GM12878 (cell line): ENCODE data around the gene GLMP. TPM values are rescaled to one million over a fixed set of nuclear protein-coding genes. Genes with fewer than 3 reads are reported as not detected.
A peak's percentile ranks its signal among the peaks of the same experiment; 100 is the strongest.
"Not testable (repeated sequence)": the region's sequence is repeated elsewhere in the genome, so short reads cannot be mapped to it uniquely, and the experiment has no call there.

ENCODE experiments used
- ATAC-seq: fragments of 200-7000 bp; cut with Tn5 transposase; 3 replicates; pipeline ENCODE4 v1.9.1; 2020; ENCODE audit warnings: mild to moderate bottlenecking, moderate library complexity
- BruUV-seq: library from RNA; stranded (reverse); fragments of 400-500 nt; replicated peaks from 2 replicates; lab custom pipeline; 2021; lab: Mats Ljungman, UMichigan
- CTCF ChIA-PET: fragments of 300-600 bp; sonication (Branson Sonifier 250); formaldehyde crosslinking; extraction: SDS; loops from one replicate; lab custom pipeline; 2021; ENCODE audit warnings: inconsistent platforms; lab: Yijun Ruan, JAX
- POLR2A ChIA-PET: fragments of 350-600 bp; formaldehyde crosslinking; extraction: SDS; loops from one replicate; lab custom pipeline; 2021; ENCODE audit warnings: inconsistent platforms; lab: Charles Lee
- RAD21 ChIA-PET: fragments of 300-600 bp; sonication (Branson Sonifier 250); formaldehyde crosslinking; loops from one replicate; lab custom pipeline; 2023; ENCODE audit warnings: antibody characterized with exemption; ENCODE audit not compliant: unreplicated experiment; lab: Charles Lee
- SMC1A ChIA-PET: fragments of 300-600 bp; sonication (Branson Sonifier 250); formaldehyde crosslinking; loops from one replicate; lab custom pipeline; 2023; ENCODE audit not compliant: unreplicated experiment, uncharacterized antibody; lab: Charles Lee
- DNase-seq: peaks from one replicate; pipeline ENCODE4 v3.0.0-alpha.2; 2011; ENCODE audit warnings: low read depth, low spot score
- FAIRE-seq: peaks from 3 replicates; lab custom pipeline; 2011; peaks lifted over from hg19 to GRCh38; lab: Jason Lieb, UNC
- H2AFZ ChIP-seq: 2 replicates; pipeline ENCODE4 v1.6.0; 2011; ENCODE audit warnings: low read depth, low read length, control low read depth; ENCODE audit not compliant: control insufficient read depth
- H3K27ac ChIP-seq: 2 replicates; pipeline ENCODE4 v1.5.1; 2011; ENCODE audit warnings: control low read depth; ENCODE audit not compliant: control insufficient read depth, insufficient read depth
- H3K27me3 ChIP-seq, 2 experiments: replicated peaks in 1 of 2; 2 replicates each; pipeline versions ENCODE4 v1.6.0 to v1.6.1; 2011; ENCODE audit warnings: low read length in 1 of 2; ENCODE audit not compliant: control insufficient read depth in 2 of 2, insufficient read depth in 2 of 2
- H3K36me3 ChIP-seq, 2 experiments: 2 replicates each; pipeline ENCODE4 v1.5.1; 2011; ENCODE audit warnings: low read length in 1 of 2; ENCODE audit not compliant: control insufficient read depth in 2 of 2, insufficient read depth in 2 of 2
- H3K4me1 ChIP-seq: 2 replicates; pipeline ENCODE4 v1.6.1; 2011; ENCODE audit warnings: mild to moderate bottlenecking, low read length, moderate library complexity, mixed read lengths; ENCODE audit not compliant: control insufficient read depth, insufficient read depth
- H3K4me2 ChIP-seq: 2 replicates; pipeline ENCODE4 v1.6.0; 2011; ENCODE audit warnings: control low read depth; ENCODE audit not compliant: control insufficient read depth, insufficient read depth
- H3K4me3 ChIP-seq: fragments of 200-600 bp; sonication (generic); 2 replicates; pipeline ENCODE4 v1.5.1; 2016
- H3K79me2 ChIP-seq: 2 replicates; pipeline ENCODE4 v1.6.0; 2011; ENCODE audit warnings: low read length; ENCODE audit not compliant: control insufficient read depth, insufficient read depth
- H3K9ac ChIP-seq: 2 replicates; pipeline ENCODE4 v1.8.0; 2011; ENCODE audit warnings: low read length, control low read depth, mixed read lengths; ENCODE audit not compliant: control insufficient read depth, insufficient read depth
- H3K9me3 ChIP-seq: replicated peaks from 3 replicates; pipeline ENCODE4 v1.5.1; 2011; ENCODE audit warnings: mild to moderate bottlenecking, low read length; ENCODE audit not compliant: control insufficient read depth, insufficient read depth
- H4K20me1 ChIP-seq: 2 replicates; pipeline ENCODE4 v1.6.0; 2011; ENCODE audit not compliant: control insufficient read depth, insufficient read depth
- CTCF ChIP-seq, 3 experiments: IDR thresholded peaks in 2 of 3; conservative IDR thresholded peaks in 1 of 3; 2 replicates each; pipeline ENCODE4 v1.5.1; 2011; ENCODE audit warnings: low read depth in 3 of 3, low read length in 3 of 3, mild to moderate bottlenecking in 3 of 3, control low read depth in 2 of 3, moderate library complexity in 2 of 3, inconsistent platforms in 1 of 3, mixed read lengths in 1 of 3; ENCODE audit not compliant: control insufficient read depth in 2 of 3, insufficient read depth in 1 of 3; ENCODE audit errors: extremely low read depth in 1 of 3
- SMAD1 ChIP-seq: fragments of 450-650 bp; IDR thresholded peaks from 2 replicates; pipeline ENCODE4 v1.6.1; 2018; ENCODE audit warnings: mild to moderate bottlenecking, low read depth; ENCODE audit not compliant: partially characterized antibody
- WGBS: methylation state at CpG from one replicate; pipeline ENCODE4 v1.1.6; 2016; ENCODE audit warnings: low lambda C conversion rate; ENCODE audit not compliant: insufficient replicate concordance, insufficient coverage; ENCODE audit errors: missing lambda C conversion rate; 5-methylcytosine and 5-hydroxymethylcytosine counted together
- in situ Hi-C: fragments of 300-500 bp; cut with MboI; formaldehyde crosslinking; loops from 9 replicates; pipeline ENCODE4 v1.14.3; 2018; ENCODE audit warnings: mixed read lengths
- intact Hi-C: fragments of 100-400 bp; cut with micrococcal nuclease; formaldehyde crosslinking; loops from one replicate; pipeline ENCODE4 v1.14.2; 2022; ENCODE audit not compliant: unreplicated experiment
- polyA plus RNA-seq, 11 experiments: library from polyadenylated mRNA; depleted of rRNA in 4 of 11; unstranded in 6 of 11; stranded (reverse) in 5 of 11; fragments of >200 nt; fragmentation: Nextera tagmentation in 4 of 11; fragmentation: Illumina TruSeq in 1 of 11; extraction: Ambion mirVana in 4 of 11; extraction: Trizol in 1 of 11; gene quantifications; 1 replicate in 1 of 11; 2 replicates in 10 of 11; pipeline versions ENCODE4 v1.2.1 to v1.2.3, GENCODE V29; 2011 to 2016; ENCODE audit warnings: inconsistent platforms in 2 of 11, missing spikeins in 2 of 11, low read depth in 1 of 11
- total RNA-seq, 4 experiments: library from RNA; depleted of rRNA in 3 of 4; stranded (reverse); fragments of >200 nt in 3 of 4; fragmentation: Illumina TruSeq in 1 of 4; extraction: Trizol in 1 of 4; gene quantifications; 2 replicates each; pipeline versions ENCODE4 v1.2.1 to v1.2.3, GENCODE V29; 2013 to 2021

GLMP gene
- total and polyA plus RNA-seq, 10 of the 15 experiments (the other 5 are each of a cell fraction or from before 2014, with no cell fraction given) = 4.4 to 30.0 (median 19.5) TPM

GRCh38 chr1:156336242-156336641, 40.8 kb upstream of the GLMP start:
- ATAC-seq (0 out of 3 replicates have a peak, but pooled peaks have one; percentile 11), DNase-seq (no peak)
- Histone ChIP-seq H3K4me2 (peak overlapping the region; percentile 94), H4K20me1 (no peaks in the 10 kb centered on the region), H3K4me3 (peak overlapping the region; percentile 96), H3K79me2 (peaks cover 38% of the 10 kb centered on the region)
- intact Hi-C loops = no loop called here
- TF ChIP-seq SMAD1 (no peak), CTCF (IDR thresholded peaks at IDR 0.05 in 2 of 3, conservative IDR thresholded peaks at IDR 0.05 in 1 of 3; ENCODE audit: control insufficient read depth in 2 of 3, extremely low read depth in 1 of 3, insufficient read depth in 1 of 3, low read depth in 3 of 3, low read length in 3 of 3) (peak; percentile 27 to 57 (median 45); a peak in 5 of 6 replicates)
- TF ChIP-seq, all 136 proteins: peak for 1
- ChIA-PET RAD21 (interaction anchor here (0.7 kb wide), 1 partner anchor 235 kb away, joined by 3 read pairs; no protein-coding TSS in a partner anchor), CTCF (interaction anchor here (0.7 to 2.2 kb wide), 12 partner anchors 8 to 224 kb away, joined by 3 to 10 read pairs (median 4); no protein-coding TSS in a partner anchor), POLR2A (no interaction called here), SMC1A (interaction anchor here (1.2 to 1.4 kb wide), 2 partner anchors 17 to 54 kb away, joined by 3 to 5 read pairs; no protein-coding TSS in a partner anchor)
- Histone ChIP-seq H3K27ac (no peak overlapping the region), H3K27me3 (no peaks in the 10 kb centered on the region), H3K9me3 (no peaks in the 10 kb centered on the region), H3K9ac (peak overlapping the region; percentile 21; the same call in 1 of the 2 replicates), H3K4me1 (no peaks in the 10 kb centered on the region), H2AFZ (no peak overlapping the region), H3K36me3 (peaks cover 3 to 29% of the 10 kb centered on the region in 2 experiments; a peak in 3 of 4 replicates)
- 36% methylated on average over 4 of the region's 4 CpGs for WGBS
- BruUV-seq = no TSS peak
- in situ Hi-C loops = no loop called here
- FAIRE-seq = no peak

GRCh38 chr1:156323179-156323578, 27.7 kb upstream of the GLMP start:
- DNase-seq, H3K79me2 ChIP-seq, H3K27me3 ChIP-seq, H2AFZ ChIP-seq, H3K27ac ChIP-seq, POLR2A ChIA-PET, BruUV-seq, in situ Hi-C loops, ATAC-seq, H3K4me2 ChIP-seq, H3K4me3 ChIP-seq, H3K9me3 ChIP-seq, H4K20me1 ChIP-seq, H3K4me1 ChIP-seq, intact Hi-C loops, H3K9ac ChIP-seq, FAIRE-seq, RAD21 ChIA-PET: not testable (repeated sequence)
- ChIA-PET SMC1A (interaction anchor here (7.2 kb wide), 1 partner anchor 42 kb away, joined by 39 read pairs; the partner anchor contains the start of gene SMG5), CTCF (interaction anchor here (1.2 kb wide), 1 partner anchor 178 kb away, joined by 4 read pairs; no protein-coding TSS in a partner anchor)
- peaks cover 15 to 43% of the 10 kb centered on the region in 2 experiments for H3K36me3 ChIP-seq
- WGBS = 97% methylated on average over 5 of the region's 9 CpGs
